BJ (cell line): ENCODE results near the gene DNAJC11. TPM values are rescaled to one million over a fixed set of nuclear protein-coding genes. Genes with fewer than 3 reads are reported as not detected.
"Not testable (repeated sequence)": the region's sequence is repeated elsewhere in the genome, so short reads cannot be mapped to it uniquely, and the experiment has no call there.

Experiments
- CTCF ChIA-PET: fragments of 350-600 bp; formaldehyde crosslinking; extraction: SDS; loops from one replicate; lab custom pipeline; 2021; ENCODE audit warnings: antibody characterized with exemption, inconsistent platforms; lab: Yijun Ruan, JAX
- POLR2A ChIA-PET: fragments of 300-600 bp; sonication (Branson Sonifier 250); formaldehyde crosslinking; extraction: SDS; loops from one replicate; lab custom pipeline; 2021; ENCODE audit warnings: antibody characterized with exemption; lab: Charles Lee
- DNase-seq: peaks from one replicate; pipeline ENCODE4 v3.0.0-alpha.2; 2011; ENCODE audit warnings: low read depth
- H3K27me3 ChIP-seq: 2 replicates; pipeline ENCODE4 v1.6.0; 2011; ENCODE audit warnings: low read length; ENCODE audit not compliant: control insufficient read depth, insufficient read depth
- H3K36me3 ChIP-seq: 2 replicates; pipeline ENCODE4 v1.5.1; 2011; ENCODE audit warnings: low read length; ENCODE audit not compliant: control insufficient read depth, insufficient read depth
- H3K4me3 ChIP-seq: 2 replicates; pipeline ENCODE4 v1.5.1; 2011; ENCODE audit warnings: low read depth, mild to moderate bottlenecking, control low read depth, low read length
- polyA plus RNA-seq: library from polyadenylated mRNA; depleted of rRNA; stranded (reverse); fragments of >200 nt; gene quantifications from 2 replicates; pipeline ENCODE4 v1.2.3, GENCODE V29; 2011
- TF ChIP-seq, protein P1 (sequence below): IDR thresholded peaks from 2 replicates; pipeline ENCODE4 v1.5.1; 2011; ENCODE audit warnings: low read depth, mild to moderate bottlenecking, control low read depth, inconsistent platforms, low read length, moderate library complexity; ENCODE audit not compliant: insufficient read depth

The DNAJC11 gene
- polyA plus RNA-seq, 1 experiment, result 36.0 TPM

DNA sequence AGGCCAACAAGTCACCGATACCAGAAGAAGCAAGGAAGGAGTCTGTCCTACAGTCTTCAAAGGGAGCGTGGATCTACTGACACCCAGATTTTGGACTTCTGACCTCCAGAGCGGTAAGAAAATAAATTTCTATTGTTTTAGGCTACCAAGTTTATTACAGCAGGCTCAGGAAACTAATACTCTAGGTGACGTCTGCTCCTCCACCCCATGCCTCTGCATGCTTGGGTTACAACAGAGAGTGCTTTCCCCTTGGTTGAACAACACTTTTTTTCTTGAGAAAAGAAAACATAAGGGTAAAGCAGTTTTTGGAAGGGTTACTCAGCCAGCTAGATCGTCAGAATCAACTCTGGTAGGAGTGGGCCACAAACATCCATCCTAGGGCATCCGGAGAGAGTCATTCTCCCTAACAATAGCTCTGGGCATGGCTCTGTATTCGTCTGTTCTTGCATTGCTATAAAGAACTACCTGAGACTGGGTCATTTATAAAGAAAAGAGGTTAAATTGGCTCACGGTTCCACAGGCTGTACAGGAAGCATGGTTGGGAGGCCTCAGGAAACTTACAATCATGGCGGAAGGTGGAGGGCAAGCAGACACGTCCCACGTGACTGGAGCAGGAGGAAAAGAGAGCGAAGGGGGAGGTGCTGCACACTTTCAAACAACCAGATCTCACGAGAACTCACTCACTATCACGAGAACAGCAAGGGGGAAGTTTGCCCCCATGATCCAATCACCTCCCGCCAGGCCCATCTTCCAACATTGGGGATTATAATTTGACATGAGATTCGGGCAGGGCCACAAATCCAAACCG is 22.2 kb upstream of the DNAJC11 start:
- ChIA-PET CTCF (interaction anchor here (1.7 to 3.9 kb wide), 2 partner anchors 22 to 347 kb away, joined by 5 to 17 read pairs; partner anchors contain the start of gene DNAJC11), POLR2A (no interaction called here)
- H3K36me3 ChIP-seq, result no peaks in the 10 kb centered on the region
- DNase-seq, result no peak
- TF ChIP-seq, protein P1, sequence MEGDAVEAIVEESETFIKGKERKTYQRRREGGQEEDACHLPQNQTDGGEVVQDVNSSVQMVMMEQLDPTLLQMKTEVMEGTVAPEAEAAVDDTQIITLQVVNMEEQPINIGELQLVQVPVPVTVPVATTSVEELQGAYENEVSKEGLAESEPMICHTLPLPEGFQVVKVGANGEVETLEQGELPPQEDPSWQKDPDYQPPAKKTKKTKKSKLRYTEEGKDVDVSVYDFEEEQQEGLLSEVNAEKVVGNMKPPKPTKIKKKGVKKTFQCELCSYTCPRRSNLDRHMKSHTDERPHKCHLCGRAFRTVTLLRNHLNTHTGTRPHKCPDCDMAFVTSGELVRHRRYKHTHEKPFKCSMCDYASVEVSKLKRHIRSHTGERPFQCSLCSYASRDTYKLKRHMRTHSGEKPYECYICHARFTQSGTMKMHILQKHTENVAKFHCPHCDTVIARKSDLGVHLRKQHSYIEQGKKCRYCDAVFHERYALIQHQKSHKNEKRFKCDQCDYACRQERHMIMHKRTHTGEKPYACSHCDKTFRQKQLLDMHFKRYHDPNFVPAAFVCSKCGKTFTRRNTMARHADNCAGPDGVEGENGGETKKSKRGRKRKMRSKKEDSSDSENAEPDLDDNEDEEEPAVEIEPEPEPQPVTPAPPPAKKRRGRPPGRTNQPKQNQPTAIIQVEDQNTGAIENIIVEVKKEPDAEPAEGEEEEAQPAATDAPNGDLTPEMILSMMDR, result no peak
- H3K4me3 ChIP-seq, result no peak overlapping the region
- no peaks in the 10 kb centered on the region for H3K27me3 ChIP-seq

DNA sequence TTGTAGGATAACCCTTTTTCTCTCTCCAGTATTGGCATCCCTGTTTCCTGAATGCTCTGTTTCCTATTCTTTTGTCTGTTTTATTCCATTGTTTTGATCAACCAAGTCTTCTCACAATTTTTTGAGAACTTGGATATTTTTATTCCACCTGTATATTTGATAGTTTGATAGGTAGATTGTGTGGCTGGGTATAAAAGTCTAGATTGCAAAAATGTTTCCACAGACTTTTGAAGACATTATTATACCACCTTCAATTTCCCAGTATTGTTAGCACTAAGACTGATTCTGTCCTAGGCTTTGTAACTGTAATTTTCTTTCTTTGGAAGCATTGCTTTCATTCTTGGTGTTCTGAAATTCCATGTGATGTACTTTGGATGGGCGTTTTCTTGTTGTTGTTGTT is 9.6 kb upstream of the DNAJC11 start:
- TF ChIP-seq, protein P1, result no peak
- H3K36me3 ChIP-seq, result no peaks in the 10 kb centered on the region
- ChIA-PET CTCF (no interaction called here), POLR2A (no interaction called here)
- no peak overlapping the region for H3K4me3 ChIP-seq
- H3K27me3 ChIP-seq, result no peaks in the 10 kb centered on the region
- DNase-seq, result no peak

DNA sequence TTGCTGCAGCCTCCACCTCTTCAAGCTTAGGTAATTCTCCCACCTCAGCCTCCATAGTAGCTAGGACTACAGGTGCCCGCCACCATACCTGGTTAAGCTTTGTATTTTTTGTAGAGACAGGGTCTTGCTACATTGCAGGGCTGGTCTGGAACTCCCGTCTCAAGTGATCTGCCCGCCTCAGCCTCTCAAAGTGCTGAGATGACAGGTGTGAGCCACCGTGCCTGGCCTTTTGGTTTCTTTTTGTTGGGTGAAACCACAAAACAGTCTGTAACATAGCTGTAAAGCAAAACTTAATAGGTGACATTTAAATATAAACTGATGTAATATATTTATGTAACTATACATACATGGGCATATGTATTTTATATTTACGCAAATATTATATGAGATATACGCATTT is 3.1 kb upstream of the DNAJC11 start:
- TF ChIP-seq, protein P1, result no peak
- no peaks in the 10 kb centered on the region for H3K36me3 ChIP-seq
- no peaks in the 10 kb centered on the region for H3K27me3 ChIP-seq
- POLR2A ChIA-PET, result no interaction called here
- DNase-seq, result no peak
- CTCF ChIA-PET, result interaction anchor here (1.3 to 2.0 kb wide), 3 partner anchors 15 to 365 kb away, joined by 3 to 8 read pairs (median 3); partner anchors contain the start of gene NOL9
- H3K4me3 ChIP-seq, result no peak overlapping the region

DNA sequence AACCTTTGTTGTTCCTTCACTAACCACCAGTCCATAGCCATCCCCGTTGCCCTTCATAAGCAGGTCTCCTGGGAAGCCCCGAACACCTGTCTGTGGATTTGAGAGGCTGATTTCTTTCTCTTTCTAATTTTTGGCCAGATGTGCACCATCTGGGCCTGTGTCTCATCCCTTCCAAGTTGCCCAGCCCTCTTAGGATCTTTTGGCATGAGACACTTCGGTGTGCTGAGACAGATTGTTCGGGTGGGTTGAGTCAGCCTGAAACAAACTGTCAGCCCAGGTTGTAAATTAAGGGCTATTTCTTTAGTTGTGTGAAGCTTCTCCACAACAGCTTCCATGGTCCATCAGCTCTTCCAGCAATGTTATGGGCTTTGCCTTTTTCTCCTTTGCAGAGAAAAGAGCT is 1.4 kb upstream of the DNAJC11 start:
- TF ChIP-seq, protein P1, result no peak
- ChIA-PET CTCF (interaction anchor here (1.0 kb wide), 1 partner anchor 13 kb away, joined by 5 read pairs; no protein-coding TSS in a partner anchor), POLR2A (interaction anchor here (0.7 kb wide), 1 partner anchor 48 kb away, joined by 10 read pairs; no protein-coding TSS in a partner anchor)
- no peaks in the 10 kb centered on the region for H3K36me3 ChIP-seq
- H3K27me3 ChIP-seq, result no peaks in the 10 kb centered on the region
- H3K4me3 ChIP-seq, result no peak overlapping the region
- DNase-seq, result no peak

DNA sequence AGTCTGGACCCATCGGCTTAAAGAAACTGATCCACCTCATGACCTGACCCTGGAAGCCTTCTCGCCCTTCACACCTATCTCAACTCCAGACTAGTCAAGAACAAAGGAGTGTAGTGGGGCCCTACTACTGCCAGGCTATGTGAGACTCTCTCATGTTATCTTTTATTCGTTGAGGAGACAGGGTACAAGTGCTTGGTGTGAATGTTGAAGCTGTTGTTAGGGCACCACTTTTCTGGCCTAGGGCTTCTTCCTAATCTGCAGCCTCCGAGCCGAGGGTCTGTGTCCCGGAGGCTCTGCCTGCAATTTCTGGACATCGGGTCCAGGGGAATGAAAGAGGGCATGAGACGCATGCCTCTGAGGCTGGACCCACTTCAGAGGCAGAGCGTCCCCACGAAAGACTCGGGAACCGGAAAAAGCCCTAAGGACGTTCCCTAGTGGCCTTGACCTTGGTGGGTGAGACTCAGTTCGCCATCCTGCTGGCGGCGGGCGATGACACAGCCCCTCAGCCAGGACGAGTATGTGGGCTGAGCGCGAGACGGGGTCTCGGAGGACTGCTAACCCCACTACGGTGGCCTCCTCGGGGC is 671 bp downstream of the DNAJC11 start:
- POLR2A ChIA-PET, result no interaction called here
- Histone ChIP-seq H3K4me3 (peak overlapping the region; percentile 71), H3K36me3 (no peaks in the 10 kb centered on the region), H3K27me3 (no peaks in the 10 kb centered on the region)
- no peak for DNase-seq
- CTCF ChIA-PET, result interaction anchor here (0.5 to 1.6 kb wide), 14 partner anchors 9 to 84 kb away, joined by 3 to 8 read pairs (median 4); partner anchors contain the start of gene CAMTA1
- TF ChIP-seq, protein P1, result no peak

DNA sequence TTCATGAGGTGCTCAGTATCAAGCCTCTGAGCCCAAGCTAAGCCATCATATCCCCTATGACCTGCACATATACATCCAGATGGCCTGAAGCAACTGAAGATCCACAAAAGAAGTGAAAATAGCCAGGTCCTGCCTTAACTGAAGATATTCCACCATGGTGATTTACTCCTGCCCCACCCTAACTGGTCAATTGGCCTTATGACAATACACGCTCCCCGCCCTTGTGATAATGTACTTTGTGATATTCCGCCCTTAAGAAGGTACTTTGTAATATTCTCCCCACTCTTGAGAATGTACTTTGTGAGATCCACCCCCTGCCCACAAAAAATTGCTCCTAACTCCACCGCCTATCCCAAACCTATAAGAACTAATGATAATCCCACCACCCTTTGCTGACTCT is 1.7 kb downstream of the DNAJC11 start:
- H3K36me3 ChIP-seq, POLR2A ChIA-PET, H3K4me3 ChIP-seq, H3K27me3 ChIP-seq, DNase-seq: not testable (repeated sequence)
- CTCF ChIA-PET, result interaction anchor here (0.5 kb wide), 1 partner anchor 9 kb away, joined by 3 read pairs; no protein-coding TSS in a partner anchor
